Stomach smooth muscle (tissue), 2 donors: ENCODE data around the gene DIAPH2.

ENCODE experiments used
- H3K27ac ChIP-seq: one replicate; pipeline ENCODE4 v1.7.0; 2013; ENCODE audit warnings: mild to moderate bottlenecking, low read length, inconsistent platforms
- H3K27me3 ChIP-seq, 2 donors: one replicate each; pipeline ENCODE4 v1.7.0; 2013; ENCODE audit warnings: low read length in 2 of 2; ENCODE audit not compliant: insufficient read depth in 2 of 2, control insufficient read depth in 1 of 2
- H3K36me3 ChIP-seq, 2 donors: one replicate each; pipeline ENCODE4 v1.7.0; 2013; ENCODE audit warnings: low read length in 2 of 2; ENCODE audit not compliant: control insufficient read depth in 2 of 2, insufficient read depth in 2 of 2
- H3K4me1 ChIP-seq: one replicate; pipeline ENCODE4 v1.7.0; 2013; ENCODE audit warnings: low read length; ENCODE audit not compliant: control insufficient read depth, insufficient read depth
- H3K4me3 ChIP-seq, 2 donors: one replicate each; pipeline ENCODE4 v1.7.0; 2013; ENCODE audit warnings: low read length in 2 of 2
- H3K9ac ChIP-seq, 2 donors: one replicate each; pipeline ENCODE4 v1.7.0; 2013; ENCODE audit warnings: low read length in 2 of 2, mild to moderate bottlenecking in 1 of 2
- H3K9me3 ChIP-seq, 2 donors: one replicate each; pipeline ENCODE4 v1.7.0; 2013; ENCODE audit warnings: low read length in 2 of 2; ENCODE audit not compliant: control insufficient read depth in 2 of 2
- donor health status: healthy.
- donor health status: Pancreatic carcinoma.

The DIAPH2 gene

GRCh38 chrX:97224148-97224547, 539.5 kb downstream of the DIAPH2 start:
- no peak overlapping the region for H3K27ac ChIP-seq
- no peaks in the 10 kb centered on the region for H3K36me3 ChIP-seq
- H3K9me3 ChIP-seq = no peaks in the 10 kb centered on the region
- H3K27me3 ChIP-seq = peaks cover 0 to 2% of the 10 kb centered on the region in 2 donors
- H3K4me3 ChIP-seq = no peak overlapping the region
- H3K4me1 ChIP-seq = no peaks in the 10 kb centered on the region
- no peak overlapping the region for H3K9ac ChIP-seq

- Histone ChIP-seq H3K27me3 (peaks cover 0 to 2% of the 10 kb centered on the region in 2 donors), H3K4me3 (no peak overlapping the region), H3K36me3 (no peaks in the 10 kb centered on the region), H3K27ac (no peak overlapping the region), H3K9ac (no peak overlapping the region), H3K9me3 (no peaks in the 10 kb centered on the region), H3K4me1 (no peaks in the 10 kb centered on the region)
Observed at GRCh38 chrX:97229318-97229717, 544.7 kb downstream of the DIAPH2 start.

- Histone ChIP-seq H3K36me3 (no peaks in the 10 kb centered on the region), H3K9me3 (no peaks in the 10 kb centered on the region)
Observed at GRCh38 chrX:97230948-97231347, 546.3 kb downstream of the DIAPH2 start.

GRCh38 chrX:97234471-97235081, 549.9 kb downstream of the DIAPH2 start:
- H3K9ac ChIP-seq = no peak overlapping the region
- no peaks in the 10 kb centered on the region for H3K27me3 ChIP-seq
- no peaks in the 10 kb centered on the region for H3K4me1 ChIP-seq
- H3K36me3 ChIP-seq = no peaks in the 10 kb centered on the region
- H3K27ac ChIP-seq = no peak overlapping the region
- H3K9me3 ChIP-seq = no peaks in the 10 kb centered on the region
- no peak overlapping the region for H3K4me3 ChIP-seq

More at GRCh38 chrX:97230948-97231347, 546.3 kb downstream of the DIAPH2 start:
- Histone ChIP-seq H3K27me3 (no peaks in the 10 kb centered on the region), H3K4me3 (no peak overlapping the region), H3K27ac (no peak overlapping the region), H3K4me1 (no peaks in the 10 kb centered on the region), H3K9ac (no peak overlapping the region)

- Histone ChIP-seq H3K27me3 (no peaks in the 10 kb centered on the region), H3K9ac (no peak overlapping the region), H3K4me3 (no peak overlapping the region), H3K36me3 (no peaks in the 10 kb centered on the region), H3K4me1 (no peaks in the 10 kb centered on the region), H3K9me3 (no peaks in the 10 kb centered on the region), H3K27ac (no peak overlapping the region)
Observed at GRCh38 chrX:97238632-97239031, 554.0 kb downstream of the DIAPH2 start.

- H3K9me3 ChIP-seq = no peaks in the 10 kb centered on the region
- no peak overlapping the region for H3K9ac ChIP-seq
- H3K4me1 ChIP-seq = no peaks in the 10 kb centered on the region
- H3K36me3 ChIP-seq = no peaks in the 10 kb centered on the region
- H3K27me3 ChIP-seq = peaks cover 0 to 2% of the 10 kb centered on the region in 2 donors
- no peak overlapping the region for H3K4me3 ChIP-seq
- H3K27ac ChIP-seq = no peak overlapping the region
Observed at GRCh38 chrX:97252111-97252510, 567.5 kb downstream of the DIAPH2 start.

- no peaks in the 10 kb centered on the region for H3K36me3 ChIP-seq
- H3K9ac ChIP-seq = no peak overlapping the region
- no peak overlapping the region for H3K4me3 ChIP-seq
- no peaks in the 10 kb centered on the region for H3K27me3 ChIP-seq
- no peak overlapping the region for H3K27ac ChIP-seq
- no peaks in the 10 kb centered on the region for H3K4me1 ChIP-seq
- H3K9me3 ChIP-seq = no peaks in the 10 kb centered on the region
Observed at GRCh38 chrX:97260679-97261078, 576.0 kb downstream of the DIAPH2 start.

GRCh38 chrX:97266406-97267121, 581.9 kb downstream of the DIAPH2 start:
- no peaks in the 10 kb centered on the region for H3K4me1 ChIP-seq
- H3K36me3 ChIP-seq = no peaks in the 10 kb centered on the region
- no peak overlapping the region for H3K4me3 ChIP-seq
- no peak overlapping the region for H3K27ac ChIP-seq
- no peaks in the 10 kb centered on the region for H3K27me3 ChIP-seq
- no peaks in the 10 kb centered on the region for H3K9me3 ChIP-seq
- no peak overlapping the region for H3K9ac ChIP-seq

GRCh38 chrX:97267396-97268181, 582.9 kb downstream of the DIAPH2 start:
- H3K27me3 ChIP-seq = no peaks in the 10 kb centered on the region
- no peaks in the 10 kb centered on the region for H3K9me3 ChIP-seq
- no peak overlapping the region for H3K27ac ChIP-seq
- H3K4me3 ChIP-seq = no peak overlapping the region
- no peaks in the 10 kb centered on the region for H3K4me1 ChIP-seq
- no peaks in the 10 kb centered on the region for H3K36me3 ChIP-seq
- H3K9ac ChIP-seq = no peak overlapping the region

- Histone ChIP-seq H3K36me3 (no peaks in the 10 kb centered on the region), H3K4me1 (no peaks in the 10 kb centered on the region), H3K27me3 (no peaks in the 10 kb centered on the region)
Observed at GRCh38 chrX:97268182-97268680, 583.6 kb downstream of the DIAPH2 start.

More at GRCh38 chrX:97268182-97268680, 583.6 kb downstream of the DIAPH2 start:
- no peak overlapping the region for H3K4me3 ChIP-seq
- H3K27ac ChIP-seq = no peak overlapping the region
- H3K9me3 ChIP-seq = no peaks in the 10 kb centered on the region
- H3K9ac ChIP-seq = no peak overlapping the region
